CD4-positive, alpha-beta T cell (primary cell): Measurements from ENCODE around the gene RSKR. TPM values are rescaled to one million over a fixed set of nuclear protein-coding genes. Genes with fewer than 3 reads are reported as not detected.
A peak's percentile ranks its signal among the peaks of the same experiment; 100 is the strongest.

Experiments
- ATAC-seq: fragments of 200-7000 bp; cut with Tn5 transposase; one replicate; pipeline ENCODE4 v1.10.0; 2022; ENCODE audit warnings: mild to moderate bottlenecking; ENCODE audit not compliant: poor library complexity
- CTCF ChIA-PET: fragments of 350-600 bp; sonication (Branson Sonifier 250); formaldehyde crosslinking; loops from one replicate; lab custom pipeline; 2021; ENCODE audit warnings: antibody characterized with exemption, inconsistent platforms; lab: Charles Lee
- POLR2A ChIA-PET: fragments of 350-600 bp; sonication (Branson Sonifier 250); formaldehyde crosslinking; loops from one replicate; lab custom pipeline; 2021; ENCODE audit warnings: antibody characterized with exemption, inconsistent platforms; lab: Charles Lee
- DNase-seq, 14 experiments: peaks; one replicate each; pipeline ENCODE4 v3.0.0-alpha.2; 2013 to 2020; ENCODE audit warnings: mixed read lengths in 2 of 14
- H3K27ac ChIP-seq, 2 donors: one replicate each; pipeline versions ENCODE4 v1.5.1 to v1.7.0; 2013; ENCODE audit warnings: low read length in 2 of 2, low read depth in 1 of 2, mild to moderate bottlenecking in 1 of 2
- H3K27me3 ChIP-seq, 2 experiments: 1 replicate in 1 of 2; 2 replicates in 1 of 2; pipeline versions ENCODE4 v1.6.1 to v1.7.0; 2013; ENCODE audit warnings: low read length in 2 of 2, control low read depth in 1 of 2, mild to moderate bottlenecking in 1 of 2, moderate library complexity in 1 of 2; ENCODE audit not compliant: insufficient read depth in 2 of 2, control insufficient read depth in 1 of 2
- H3K36me3 ChIP-seq: one replicate; pipeline ENCODE4 v1.6.1; 2013; ENCODE audit warnings: low read length, control low read depth; ENCODE audit not compliant: insufficient read depth
- H3K4me1 ChIP-seq: one replicate; pipeline ENCODE4 v1.6.1; 2013; ENCODE audit warnings: low read length, control low read depth; ENCODE audit not compliant: insufficient read depth
- H3K4me3 ChIP-seq: one replicate; pipeline ENCODE4 v1.5.1; 2013; ENCODE audit warnings: mild to moderate bottlenecking, low read length, moderate library complexity
- H3K9me3 ChIP-seq, 2 experiments: 1 replicate in 1 of 2; 2 replicates in 1 of 2; pipeline versions ENCODE4 v1.6.1 to v1.7.0; 2013; ENCODE audit warnings: low read length in 2 of 2, mild to moderate bottlenecking in 2 of 2, control low read depth in 1 of 2, moderate library complexity in 1 of 2; ENCODE audit not compliant: control insufficient read depth in 1 of 2, insufficient read depth in 1 of 2
- H3K27ac Mint-ChIP-seq: one replicate; pipeline ENCODE4 v1.8.0; 2020; ENCODE audit warnings: mixed read lengths
- H3K27me3 Mint-ChIP-seq: one replicate; pipeline ENCODE4 v1.8.0; 2021; ENCODE audit warnings: mixed read lengths
- H3K36me3 Mint-ChIP-seq: one replicate; pipeline ENCODE4 v1.8.0; 2021; ENCODE audit warnings: low read depth, mixed read lengths
- H3K4me1 Mint-ChIP-seq: one replicate; pipeline ENCODE4 v1.8.0; 2021; ENCODE audit warnings: low read depth, mixed read lengths
- H3K4me3 Mint-ChIP-seq: one replicate; pipeline ENCODE4 v1.8.0; 2020; ENCODE audit warnings: mild to moderate bottlenecking, mixed read lengths
- H3K9me3 Mint-ChIP-seq: one replicate; pipeline ENCODE4 v1.8.0; 2020; ENCODE audit warnings: mixed read lengths
- intact Hi-C, 2 experiments: fragments of 100-400 bp; cut with DNase I in 1 of 2; cut with micrococcal nuclease in 1 of 2; formaldehyde crosslinking; loops; one replicate each; pipeline versions ENCODE4 v1.15.1 to v1.9.0; 2023 to 2025; cut with DNase I, micrococcal nuclease
- total RNA-seq, 174 experiments: library from RNA in 2 of 174; stranded (reverse) in 2 of 174; gene quantifications; one replicate each; pipeline ENCODE4 v1.2.3 and lab custom pipeline; 2021 to 2026
- TF ChIP-seq, protein P1 (sequence below): fragments of 200-600 bp; IDR thresholded peaks from one replicate; pipeline ENCODE4 v1.8.0; 2022; ENCODE audit warnings: antibody characterized with exemption, mild to moderate bottlenecking

Gene RSKR
- total RNA-seq, 2 experiments from 2014 or later = 13.7 to 14.8 TPM

- intact Hi-C loops = loop anchor here (1.0 to 10.0 kb wide), 4 partner anchors 19 to 384 kb away; partner anchors contain the start of genes PHF12 (in 1 of the 2), SPAG5 (in 1 of the 2) and UNC119 (in 1 of the 2)
- H3K27ac ChIP-seq = peak overlapping the region; percentile 66 to 85
- no peaks in the 10 kb centered on the region for H3K27me3 ChIP-seq
- Mint-ChIP-seq H3K9me3 (no peaks in the 10 kb centered on the region), H3K4me1 (peaks cover 58% of the 10 kb centered on the region), H3K27ac (peak overlapping the region; percentile 91), H3K4me3 (peak overlapping the region; percentile 94), H3K36me3 (peaks cover 48% of the 10 kb centered on the region), H3K27me3 (no peaks in the 10 kb centered on the region)
- ATAC-seq = peak; percentile 54
- H3K4me3 ChIP-seq = peak overlapping the region; percentile 95
- TF ChIP-seq, protein P1, sequence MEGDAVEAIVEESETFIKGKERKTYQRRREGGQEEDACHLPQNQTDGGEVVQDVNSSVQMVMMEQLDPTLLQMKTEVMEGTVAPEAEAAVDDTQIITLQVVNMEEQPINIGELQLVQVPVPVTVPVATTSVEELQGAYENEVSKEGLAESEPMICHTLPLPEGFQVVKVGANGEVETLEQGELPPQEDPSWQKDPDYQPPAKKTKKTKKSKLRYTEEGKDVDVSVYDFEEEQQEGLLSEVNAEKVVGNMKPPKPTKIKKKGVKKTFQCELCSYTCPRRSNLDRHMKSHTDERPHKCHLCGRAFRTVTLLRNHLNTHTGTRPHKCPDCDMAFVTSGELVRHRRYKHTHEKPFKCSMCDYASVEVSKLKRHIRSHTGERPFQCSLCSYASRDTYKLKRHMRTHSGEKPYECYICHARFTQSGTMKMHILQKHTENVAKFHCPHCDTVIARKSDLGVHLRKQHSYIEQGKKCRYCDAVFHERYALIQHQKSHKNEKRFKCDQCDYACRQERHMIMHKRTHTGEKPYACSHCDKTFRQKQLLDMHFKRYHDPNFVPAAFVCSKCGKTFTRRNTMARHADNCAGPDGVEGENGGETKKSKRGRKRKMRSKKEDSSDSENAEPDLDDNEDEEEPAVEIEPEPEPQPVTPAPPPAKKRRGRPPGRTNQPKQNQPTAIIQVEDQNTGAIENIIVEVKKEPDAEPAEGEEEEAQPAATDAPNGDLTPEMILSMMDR = no peak
- CTCF ChIA-PET = interaction anchor here (0.8 to 1.4 kb wide), 4 partner anchors 21 to 92 kb away, joined by 3 to 4 read pairs (median 4); partner anchors contain the start of gene SUPT6H
- POLR2A ChIA-PET = interaction anchor here (0.6 to 4.4 kb wide), 16 partner anchors 9 to 381 kb away, joined by 3 to 70 read pairs (median 5); partner anchors contain the start of genes BLTP2, NEK8, PHF12 and POLDIP2
- H3K9me3 ChIP-seq = no peaks in the 10 kb centered on the region
- peak in 11 of 14 experiments; percentile 24 to 73 (median 43) for DNase-seq
- H3K4me1 ChIP-seq = peaks cover 52% of the 10 kb centered on the region
- peaks cover 3% of the 10 kb centered on the region for H3K36me3 ChIP-seq
Observed at GRCh38 chr17:28570716-28571360, 43.1 kb downstream of the RSKR start.

DNA sequence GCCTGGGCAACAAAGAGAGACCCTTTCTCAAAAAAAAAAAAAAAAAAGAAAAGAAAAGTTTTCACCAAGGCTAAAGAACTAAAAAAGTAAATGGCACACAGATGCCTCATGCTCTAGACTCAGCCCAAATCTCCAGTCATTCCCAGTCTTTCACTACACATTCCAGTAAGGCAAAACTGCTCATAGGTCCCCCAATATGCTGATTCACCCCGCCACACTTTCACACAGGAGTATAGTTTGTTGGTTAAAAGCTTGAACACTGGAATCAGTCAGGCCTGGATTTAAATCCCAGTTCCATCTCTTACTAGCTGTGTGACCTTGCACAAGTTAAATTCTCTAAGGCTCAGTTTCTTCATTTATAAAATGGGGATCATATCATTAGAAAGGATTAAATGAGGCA, 44.5 kb downstream of the RSKR start:
- no peak overlapping the region for H3K27ac ChIP-seq
- peaks cover 50% of the 10 kb centered on the region for H3K4me1 ChIP-seq
- ATAC-seq (no peak), DNase-seq (no peak)
- H3K27me3 Mint-ChIP-seq = no peaks in the 10 kb centered on the region
- POLR2A ChIA-PET = interaction anchor here (0.8 to 4.4 kb wide), 2 partner anchors 20 to 30 kb away, joined by 3 to 70 read pairs; partner anchors contain the start of gene SPAG5
- CTCF ChIA-PET = no interaction called here
- TF ChIP-seq, protein P1 = no peak
- H3K36me3 Mint-ChIP-seq = peaks cover 55% of the 10 kb centered on the region
- H3K9me3 Mint-ChIP-seq = no peaks in the 10 kb centered on the region
- no peaks in the 10 kb centered on the region for H3K9me3 ChIP-seq
- peak overlapping the region; percentile 91 for H3K27ac Mint-ChIP-seq
- H3K4me3 ChIP-seq = no peak overlapping the region
- peaks cover 3% of the 10 kb centered on the region for H3K36me3 ChIP-seq
- peaks cover 65% of the 10 kb centered on the region for H3K4me1 Mint-ChIP-seq
- no peaks in the 10 kb centered on the region for H3K27me3 ChIP-seq
- H3K4me3 Mint-ChIP-seq = peak overlapping the region; percentile 94
- intact Hi-C loops = no loop called here

DNA sequence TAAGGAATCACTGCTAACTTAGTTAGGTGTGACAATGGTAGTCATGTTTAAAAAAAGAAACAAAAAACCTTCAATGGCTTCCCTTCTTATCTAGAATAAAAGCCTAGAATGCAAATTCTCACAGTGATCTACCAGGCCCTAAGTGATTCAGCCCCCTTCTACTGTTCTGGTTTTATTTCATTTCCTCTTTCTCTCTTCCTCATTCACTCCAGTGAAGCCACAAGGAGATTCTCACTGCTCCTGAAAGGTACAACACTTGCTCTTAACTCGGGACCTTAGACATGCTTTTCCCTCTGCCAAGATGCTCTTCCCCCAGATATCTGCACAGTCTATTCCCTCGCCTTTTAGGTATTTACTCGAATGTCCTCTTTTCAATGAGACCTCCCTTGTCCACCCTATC, 46.4 kb downstream of the RSKR start:
- intact Hi-C loops = no loop called here
- peak overlapping the region; percentile 21 for H3K27ac Mint-ChIP-seq

More for the DNA sequence above, 46.4 kb downstream of the RSKR start:
- H3K9me3 Mint-ChIP-seq = no peaks in the 10 kb centered on the region
- no peaks in the 10 kb centered on the region for H3K9me3 ChIP-seq
- DNase-seq (peak in 1 of 14 experiments; percentile 21), ATAC-seq (no peak)
- ChIA-PET CTCF (no interaction called here), POLR2A (no interaction called here)
- peak overlapping the region; percentile 18 for H3K4me3 Mint-ChIP-seq
- TF ChIP-seq, protein P1 = no peak
- H3K27me3 Mint-ChIP-seq = no peaks in the 10 kb centered on the region
- no peak overlapping the region for H3K27ac ChIP-seq
- H3K36me3 ChIP-seq = peaks cover 19% of the 10 kb centered on the region
- no peaks in the 10 kb centered on the region for H3K27me3 ChIP-seq
- H3K4me1 Mint-ChIP-seq = peaks cover 57% of the 10 kb centered on the region
- H3K4me1 ChIP-seq = peaks cover 42% of the 10 kb centered on the region
- no peak overlapping the region for H3K4me3 ChIP-seq
- H3K36me3 Mint-ChIP-seq = peaks cover 67% of the 10 kb centered on the region
